ENCODE data around the gene NGEF.

NGEF gene

GRCh38 chr2:232879618-232880494 lies 133.2 kb downstream of the NGEF start:
- Histone ChIP-seq H3K79me2 (ENCODE audit: insufficient read depth, low read length) (no peaks in the 10 kb centered on the region), H3K4me2 (ENCODE audit: insufficient read depth, low read length) (no peak overlapping the region)

GRCh38 chr2:232878855-232879617 lies 134.0 kb downstream of the NGEF start:
- Histone ChIP-seq H3K9me3 (ENCODE audit: insufficient read depth, low read length, severe bottlenecking) (no peaks in the 10 kb centered on the region), H3K4me3 (ENCODE audit: low read depth in 1 of 2, low read length in 2 of 2) (no peak overlapping the region), H3K4me1 (ENCODE audit: insufficient read depth, low read length) (no peaks in the 10 kb centered on the region), H3K9ac (ENCODE audit: low read depth, low read length) (no peak overlapping the region), H4K20me1 (ENCODE audit: insufficient read depth, low read length) (no peaks in the 10 kb centered on the region), H3K27me3 (ENCODE audit: insufficient read depth, low read length, poor library complexity) (no peaks in the 10 kb centered on the region), H2AFZ (ENCODE audit: low read depth, low read length) (no peak overlapping the region), H3K4me2 (ENCODE audit: insufficient read depth, low read length) (no peak overlapping the region), H3K36me3 (ENCODE audit: insufficient read depth, low read length) (no peaks in the 10 kb centered on the region), H3K27ac (ENCODE audit: low read length) (no peak overlapping the region), H3K79me2 (ENCODE audit: insufficient read depth, low read length) (no peaks in the 10 kb centered on the region)
- DNase-seq (no peak), ATAC-seq (ENCODE audit: insufficient read depth, low read depth) (no peak)
- TF ChIP-seq EZH2 (IDR thresholded peaks at IDR 0.05; ENCODE audit: borderline replicate concordance, low read depth, low read length, severe bottlenecking) (no peak), CTCF (IDR thresholded peaks at IDR 0.05; ENCODE audit: borderline replicate concordance, extremely low read depth, low read length, poor library complexity, severe bottlenecking) (no peak)

More at GRCh38 chr2:232879618-232880494, 133.2 kb downstream of the NGEF start:
- TF ChIP-seq EZH2 (IDR thresholded peaks at IDR 0.05; ENCODE audit: borderline replicate concordance, low read depth, low read length, severe bottlenecking), result no peak
- TF ChIP-seq CTCF (IDR thresholded peaks at IDR 0.05; ENCODE audit: borderline replicate concordance, extremely low read depth, low read length, poor library complexity, severe bottlenecking), result no peak
- H3K9ac ChIP-seq (ENCODE audit: low read depth, low read length), result no peak overlapping the region
- H3K4me1 ChIP-seq (ENCODE audit: insufficient read depth, low read length), result no peaks in the 10 kb centered on the region
- H2AFZ ChIP-seq (ENCODE audit: low read depth, low read length), result no peak overlapping the region
- ATAC-seq (ENCODE audit: insufficient read depth, low read depth) (no peak), DNase-seq (no peak)
- no peak overlapping the region for H3K4me3 ChIP-seq (ENCODE audit: low read depth in 1 of 2, low read length in 2 of 2)
- no peaks in the 10 kb centered on the region for H4K20me1 ChIP-seq (ENCODE audit: insufficient read depth, low read length)
- no peak overlapping the region for H3K27ac ChIP-seq (ENCODE audit: low read length)
- H3K9me3 ChIP-seq (ENCODE audit: insufficient read depth, low read length, severe bottlenecking), result no peaks in the 10 kb centered on the region
- no peaks in the 10 kb centered on the region for H3K36me3 ChIP-seq (ENCODE audit: insufficient read depth, low read length)
- H3K27me3 ChIP-seq (ENCODE audit: insufficient read depth, low read length, poor library complexity), result no peaks in the 10 kb centered on the region

GRCh38 chr2:232877940-232878511 lies 135.0 kb downstream of the NGEF start:
- ATAC-seq (ENCODE audit: insufficient read depth, low read depth), result no peak

More at GRCh38 chr2:232877940-232878511, 135.0 kb downstream of the NGEF start:
- H4K20me1 ChIP-seq (ENCODE audit: insufficient read depth, low read length), result no peaks in the 10 kb centered on the region
- H3K36me3 ChIP-seq (ENCODE audit: insufficient read depth, low read length), result no peaks in the 10 kb centered on the region
- no peaks in the 10 kb centered on the region for H3K27me3 ChIP-seq (ENCODE audit: insufficient read depth, low read length, poor library complexity)
- H3K4me3 ChIP-seq (ENCODE audit: low read depth in 1 of 2, low read length in 2 of 2), result no peak overlapping the region
- H3K4me2 ChIP-seq (ENCODE audit: insufficient read depth, low read length), result no peak overlapping the region
- no peak overlapping the region for H3K27ac ChIP-seq (ENCODE audit: low read length)
- H3K9ac ChIP-seq (ENCODE audit: low read depth, low read length), result no peak overlapping the region
- H3K4me1 ChIP-seq (ENCODE audit: insufficient read depth, low read length), result no peaks in the 10 kb centered on the region
- H2AFZ ChIP-seq (ENCODE audit: low read depth, low read length), result no peak overlapping the region
- DNase-seq, result no peak
- no peaks in the 10 kb centered on the region for H3K9me3 ChIP-seq (ENCODE audit: insufficient read depth, low read length, severe bottlenecking)
- no peaks in the 10 kb centered on the region for H3K79me2 ChIP-seq (ENCODE audit: insufficient read depth, low read length)
- TF ChIP-seq CTCF (IDR thresholded peaks at IDR 0.05; ENCODE audit: borderline replicate concordance, extremely low read depth, low read length, poor library complexity, severe bottlenecking) (no peak), EZH2 (IDR thresholded peaks at IDR 0.05; ENCODE audit: borderline replicate concordance, low read depth, low read length, severe bottlenecking) (no peak)
